PC-3 (cell line): ENCODE results near the gene PAEP.

ENCODE experiments used
- EZH2 ChIP-seq: fragments of 300-600 bp; sonication (generic); IDR thresholded peaks from one replicate; pipeline ENCODE4 v1.6.1; 2017; ENCODE audit warnings: antibody characterized with exemption, mild to moderate bottlenecking, low read length; ENCODE audit not compliant: unreplicated experiment
- EZH2phosphoT487 ChIP-seq: fragments of 300-600 bp; sonication (generic); IDR thresholded peaks from 2 replicates; pipeline ENCODE4 v1.6.1; 2018; ENCODE audit warnings: mild to moderate bottlenecking, antibody characterized with exemption, low read length, borderline replicate concordance
- TF ChIP-seq, protein P1 (sequence below): fragments of 300-600 bp; sonication (generic); conservative IDR thresholded peaks from 2 replicates; pipeline ENCODE4 v1.5.1; 2017; ENCODE audit warnings: antibody characterized with exemption, low read depth, mild to moderate bottlenecking, low read length

DNA sequence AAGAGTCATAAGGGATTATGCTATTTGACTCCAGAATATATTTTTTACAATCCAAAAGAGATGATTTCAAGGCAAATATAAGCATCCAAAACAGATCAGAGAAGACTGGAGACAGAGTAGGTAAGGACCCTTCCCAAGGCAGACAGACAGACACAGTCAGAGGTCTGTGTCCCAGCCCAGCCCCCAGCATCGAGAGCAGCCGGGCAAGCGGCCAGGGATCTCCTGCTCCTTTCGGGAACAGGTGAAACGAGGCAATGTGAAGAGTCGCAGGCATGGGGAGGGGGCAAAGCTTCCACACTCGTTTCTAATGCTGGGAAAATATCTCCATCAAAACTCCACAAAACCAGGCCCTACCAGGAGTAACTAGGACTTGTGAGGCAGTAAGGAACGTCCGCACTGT, 5.8 kb downstream of the PAEP start:
- TF ChIP-seq EZH2 (no peak), EZH2phosphoT487 (no peak)
- TF ChIP-seq, protein P1, sequence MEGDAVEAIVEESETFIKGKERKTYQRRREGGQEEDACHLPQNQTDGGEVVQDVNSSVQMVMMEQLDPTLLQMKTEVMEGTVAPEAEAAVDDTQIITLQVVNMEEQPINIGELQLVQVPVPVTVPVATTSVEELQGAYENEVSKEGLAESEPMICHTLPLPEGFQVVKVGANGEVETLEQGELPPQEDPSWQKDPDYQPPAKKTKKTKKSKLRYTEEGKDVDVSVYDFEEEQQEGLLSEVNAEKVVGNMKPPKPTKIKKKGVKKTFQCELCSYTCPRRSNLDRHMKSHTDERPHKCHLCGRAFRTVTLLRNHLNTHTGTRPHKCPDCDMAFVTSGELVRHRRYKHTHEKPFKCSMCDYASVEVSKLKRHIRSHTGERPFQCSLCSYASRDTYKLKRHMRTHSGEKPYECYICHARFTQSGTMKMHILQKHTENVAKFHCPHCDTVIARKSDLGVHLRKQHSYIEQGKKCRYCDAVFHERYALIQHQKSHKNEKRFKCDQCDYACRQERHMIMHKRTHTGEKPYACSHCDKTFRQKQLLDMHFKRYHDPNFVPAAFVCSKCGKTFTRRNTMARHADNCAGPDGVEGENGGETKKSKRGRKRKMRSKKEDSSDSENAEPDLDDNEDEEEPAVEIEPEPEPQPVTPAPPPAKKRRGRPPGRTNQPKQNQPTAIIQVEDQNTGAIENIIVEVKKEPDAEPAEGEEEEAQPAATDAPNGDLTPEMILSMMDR = no peak
